Activated T-cell treated with anti-CD3 and anti-CD28 coated beads for 1 hour (primary cell): Measurements from ENCODE around the gene TMEM130.
A peak's percentile ranks its signal among the peaks of the same experiment; 100 is the strongest.
"Not testable (repeated sequence)": the region's sequence is repeated elsewhere in the genome, so short reads cannot be mapped to it uniquely, and the experiment has no call there.

Experiments used
- DNase-seq: peaks from one replicate; pipeline ENCODE4 v3.0.0-alpha.2; 2020; ENCODE audit warnings: low read depth

Gene TMEM130

GRCh38 chr7:98877146-98877545, 7.3 kb upstream of the TMEM130 start:
- no peak for DNase-seq

- DNase-seq: no peak
Measured at GRCh38 chr7:98875501-98875900, 5.7 kb upstream of the TMEM130 start.

DNA sequence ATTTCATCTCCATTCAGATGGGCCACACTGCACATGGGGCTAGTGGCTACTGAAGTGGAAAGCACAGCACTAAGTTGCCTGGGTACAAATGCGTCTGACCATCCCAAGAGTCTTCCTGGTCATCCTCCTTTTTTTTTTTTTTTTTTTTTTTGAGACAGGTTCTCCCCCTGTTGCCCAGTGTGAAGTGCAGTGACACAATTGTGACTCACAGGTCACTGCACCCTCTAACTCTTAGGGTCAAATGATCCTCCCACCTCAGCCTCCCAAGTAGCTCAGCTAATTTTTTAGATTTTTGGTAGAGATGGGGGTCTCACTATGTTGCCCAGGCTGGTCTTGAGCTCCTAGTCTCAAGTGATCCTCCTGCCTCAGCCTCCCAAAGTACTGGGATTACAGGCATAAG, 5.1 kb upstream of the TMEM130 start:
- DNase-seq: no peak

DNA sequence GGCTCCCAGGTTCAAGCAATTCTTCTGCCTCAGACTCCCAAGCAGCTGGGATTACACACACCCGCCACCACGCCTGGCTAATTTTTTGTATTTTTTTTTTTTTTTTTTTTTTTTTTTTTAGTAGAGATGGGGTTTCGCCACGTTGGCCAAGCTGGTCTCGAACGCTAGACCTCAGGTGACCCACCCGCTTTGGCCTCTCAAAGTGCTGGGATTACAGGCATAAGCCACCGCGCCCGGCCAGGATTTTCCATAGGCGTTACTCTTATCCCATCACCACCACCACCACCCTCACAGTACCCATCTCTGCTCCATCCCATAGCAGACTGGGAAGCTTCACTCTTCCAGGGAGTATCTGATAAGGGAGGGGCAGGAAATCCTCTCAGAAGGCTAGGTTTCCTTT, 3.8 kb upstream of the TMEM130 start:
- DNase-seq: not testable (repeated sequence)

DNA sequence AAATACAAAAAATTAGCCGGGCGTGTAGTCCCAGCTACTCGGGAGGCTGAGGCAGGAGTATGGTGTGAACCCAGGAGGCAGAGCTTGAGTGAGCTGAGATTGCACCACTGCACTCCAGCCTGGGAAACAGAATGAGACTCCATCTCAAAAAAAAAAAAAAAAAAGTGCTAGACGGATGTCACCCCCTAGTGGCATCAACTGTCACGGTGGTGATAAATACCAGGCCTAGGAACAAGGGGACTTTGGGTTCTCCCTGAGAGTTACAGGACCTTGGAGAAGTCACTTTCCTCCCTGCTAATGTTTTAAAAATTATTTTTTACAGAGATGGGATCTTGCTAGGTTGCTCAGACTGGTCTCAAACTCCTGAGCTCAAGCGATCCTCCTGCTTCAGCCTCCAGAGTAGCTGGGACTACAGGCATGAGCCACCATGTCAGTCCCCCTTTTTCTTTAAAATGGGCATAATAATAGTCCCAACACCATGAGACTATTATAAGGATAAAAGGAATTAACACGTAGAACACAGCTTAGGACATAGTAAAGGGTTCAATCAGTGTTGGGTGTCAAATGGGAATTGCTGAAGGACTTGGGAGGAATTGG, 2.6 kb upstream of the TMEM130 start:
- DNase-seq: no peak

- DNase-seq: no peak
Measured at GRCh38 chr7:98870807-98871491, 1.1 kb upstream of the TMEM130 start.

GRCh38 chr7:98870121-98870651, 372 bp upstream of the TMEM130 start:
- peak; percentile 48 for DNase-seq

- no peak for DNase-seq
Measured at GRCh38 chr7:98869027-98869596, 702 bp downstream of the TMEM130 start.

DNA sequence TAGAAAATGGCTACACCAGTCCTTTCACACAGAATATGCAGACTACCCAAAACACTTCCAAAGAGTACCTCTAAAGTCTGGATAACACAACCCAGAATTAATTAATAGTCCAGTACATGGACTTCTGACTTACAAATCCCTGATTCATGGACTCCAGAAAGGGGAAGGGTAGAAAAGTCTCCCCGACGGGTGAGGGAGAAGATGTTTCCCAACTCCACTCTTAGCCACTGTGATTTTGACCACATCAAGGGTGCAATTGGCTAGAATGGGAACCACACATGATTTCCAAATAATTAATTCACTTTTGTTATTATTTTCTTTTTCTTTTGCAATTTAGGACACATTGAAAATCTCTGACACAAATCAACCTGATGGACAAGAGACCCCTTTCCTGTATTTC, 1.4 kb downstream of the TMEM130 start:
- no peak for DNase-seq

DNA sequence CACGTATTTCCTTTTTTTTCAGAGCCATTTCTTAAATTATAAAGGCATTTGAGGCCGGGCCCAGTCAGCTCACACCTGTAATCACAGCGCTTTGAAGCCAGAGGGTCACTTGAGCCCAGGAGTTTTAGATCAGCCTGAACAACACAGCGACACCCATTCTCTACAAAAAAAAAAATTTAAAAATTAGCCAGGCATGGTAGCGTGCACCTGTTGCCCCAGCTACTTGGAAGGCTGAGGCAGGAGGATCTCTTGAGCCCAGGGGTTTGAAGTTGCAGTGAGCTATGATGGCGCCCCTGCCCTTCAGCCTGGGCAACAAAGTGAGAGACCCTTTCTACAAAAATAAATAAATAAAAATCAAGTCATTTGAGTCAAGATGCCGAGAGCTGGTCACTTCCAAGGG, 3.0 kb downstream of the TMEM130 start:
- no peak for DNase-seq

DNA sequence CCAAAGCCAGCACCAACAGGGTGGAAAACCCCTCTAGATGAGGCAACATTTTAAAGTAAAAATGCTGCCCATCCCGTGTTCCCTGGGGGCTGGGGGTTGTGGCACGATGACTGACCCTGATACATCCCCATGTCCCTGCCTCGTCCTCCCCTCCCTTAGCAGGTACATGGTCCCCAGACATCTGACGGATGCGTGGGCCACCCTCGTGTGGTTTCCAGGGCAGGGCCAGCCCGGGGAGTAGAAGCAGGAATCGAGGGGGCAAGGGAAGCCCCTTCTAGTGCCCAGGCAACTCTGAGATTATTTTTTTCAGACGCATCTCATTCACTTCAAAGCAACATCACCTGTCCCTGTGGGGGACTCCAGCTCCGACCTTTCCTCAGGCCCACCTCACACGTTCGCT, 3.5 kb downstream of the TMEM130 start:
- no peak for DNase-seq

GRCh38 chr7:98864731-98865453, 4.9 kb downstream of the TMEM130 start:
- no peak for DNase-seq

DNA sequence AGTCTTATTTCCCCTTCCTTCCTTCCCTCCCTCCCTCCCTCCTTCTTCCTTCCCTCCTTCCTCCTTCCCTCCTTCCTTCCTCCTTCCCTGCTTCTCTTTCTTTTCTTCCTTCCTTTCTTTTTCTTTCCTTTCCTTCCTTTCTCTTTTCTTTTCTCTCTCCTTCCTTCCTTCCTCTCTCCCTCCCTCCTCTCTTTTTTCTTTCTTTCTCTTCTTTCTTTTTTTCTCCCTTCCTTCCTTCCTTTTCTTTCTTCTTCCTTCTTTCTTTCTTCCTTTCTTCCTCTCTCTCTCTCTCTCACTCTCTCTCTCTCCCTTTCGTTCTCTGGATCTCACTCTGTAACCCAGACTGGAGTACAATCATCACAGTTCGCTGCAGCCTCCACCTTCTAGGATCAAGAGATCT, 6.2 kb downstream of the TMEM130 start:
- no peak for DNase-seq

DNA sequence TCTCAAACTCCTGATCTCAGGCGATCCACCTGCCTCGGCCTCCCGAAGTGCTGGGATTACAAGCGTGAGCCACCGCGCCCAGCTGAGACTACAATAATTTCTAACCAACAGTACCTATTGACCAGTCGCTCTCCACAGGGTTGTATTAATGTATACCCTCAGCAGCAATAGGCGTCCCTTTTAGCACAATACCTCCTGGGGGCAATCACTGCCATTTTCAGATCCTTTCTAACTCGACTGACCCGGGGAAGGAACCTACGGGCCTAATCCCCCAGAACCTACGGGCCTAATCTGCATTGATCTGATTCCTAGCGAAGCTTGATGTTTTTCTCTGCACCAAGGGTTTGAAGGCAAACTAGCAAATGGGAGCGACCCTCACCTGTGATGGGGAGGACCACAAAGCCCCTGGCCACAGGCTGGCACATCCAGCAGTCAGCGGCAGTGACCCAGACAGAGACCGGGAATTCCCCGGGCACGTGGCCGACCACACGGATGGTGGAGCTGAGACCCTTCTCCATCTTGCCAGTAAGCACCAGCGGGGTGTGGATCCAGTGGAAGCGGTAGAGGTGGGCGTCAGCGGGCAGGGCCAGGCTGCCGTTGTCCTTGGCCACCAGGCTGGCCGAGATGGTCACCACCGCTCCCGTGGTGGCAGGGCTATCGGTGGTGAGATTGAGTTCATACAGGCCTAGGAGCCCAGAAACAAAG, 6.9 kb downstream of the TMEM130 start:
- DNase-seq: no peak

GRCh38 chr7:98862203-98862602, 7.6 kb downstream of the TMEM130 start:
- no peak for DNase-seq

- no peak for DNase-seq
Measured at GRCh38 chr7:98860071-98860470, 9.7 kb downstream of the TMEM130 start.

DNA sequence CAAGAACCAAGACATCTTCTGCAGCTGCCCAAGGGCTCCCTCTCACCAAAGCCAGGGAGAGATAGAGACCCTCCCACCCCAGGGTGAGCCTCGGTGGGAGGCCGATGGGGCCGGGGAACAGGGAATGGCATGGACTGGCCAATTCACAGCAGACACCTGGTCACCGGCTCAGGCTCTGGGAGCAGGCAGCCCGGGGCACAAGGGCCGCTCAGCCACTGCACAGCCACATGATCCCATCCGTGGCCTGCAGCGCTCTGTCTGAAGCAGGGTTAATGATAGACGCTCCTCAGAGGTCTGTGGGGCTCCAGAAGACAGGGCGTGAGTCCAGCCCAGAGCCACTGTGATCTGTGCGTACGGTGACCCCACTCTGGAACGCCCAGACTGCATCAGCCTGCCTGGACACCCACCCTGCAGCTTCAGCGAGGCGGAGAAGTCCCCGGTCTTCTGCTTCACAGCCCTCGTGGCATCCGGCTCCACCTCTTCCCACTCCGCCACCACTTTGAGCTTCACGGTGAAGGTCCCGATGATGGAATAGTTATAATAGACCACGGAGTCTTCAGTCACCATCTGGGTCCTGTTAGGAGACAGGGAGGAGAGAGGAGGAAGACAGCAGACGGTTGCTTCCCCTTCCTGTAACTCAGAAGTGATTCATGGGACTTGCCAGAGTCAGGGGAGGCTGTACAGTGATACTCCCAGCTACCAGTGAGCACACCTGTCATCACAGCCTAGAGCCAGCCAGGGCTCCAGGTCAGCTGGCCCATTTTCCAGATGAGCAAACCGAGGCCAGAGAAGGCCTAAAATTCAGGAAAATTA, 14.0 kb downstream of the TMEM130 start:
- no peak for DNase-seq

GRCh38 chr7:98852826-98853225, 17.0 kb downstream of the TMEM130 start:
- DNase-seq: no peak

DNA sequence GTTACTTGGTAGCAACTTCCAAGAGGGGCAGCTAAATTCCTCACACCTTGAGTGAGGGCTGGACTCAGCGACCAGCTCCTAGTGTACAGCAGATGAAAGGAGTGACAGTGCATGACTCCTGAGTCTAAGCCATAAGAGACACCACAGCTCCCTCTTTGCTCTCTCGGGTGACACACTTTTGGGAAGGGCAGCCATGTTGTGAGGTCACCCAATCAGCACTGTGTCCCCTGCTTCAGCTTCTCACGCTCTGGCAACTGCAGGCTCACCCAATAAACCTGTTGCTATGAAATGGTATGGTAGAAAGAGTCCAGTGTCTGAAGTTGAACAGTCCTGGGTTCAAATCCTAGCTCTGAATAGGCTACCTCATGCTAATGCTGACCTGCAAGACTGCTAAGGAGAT, 20.9 kb downstream of the TMEM130 start:
- no peak for DNase-seq

- DNase-seq: not testable (repeated sequence)
Measured at GRCh38 chr7:98842552-98842951, 27.3 kb downstream of the TMEM130 start.
